WTC11 (cell line): Measurements from ENCODE around the gene PGPEP1.

Experiments
- ARID4B ChIP-seq: sonication (generic); formaldehyde crosslinking; IDR thresholded peaks from 2 replicates; pipeline ENCODE4 v1.8.0; 2023; ENCODE audit warnings: missing genetic modification reagents, mild to moderate bottlenecking, borderline replicate concordance
- ATF6 ChIP-seq: sonication (generic); formaldehyde crosslinking; IDR thresholded peaks from 2 replicates; pipeline ENCODE4 v1.8.1; 2023; ENCODE audit warnings: mild to moderate bottlenecking, missing genetic modification reagents
- CREB1 ChIP-seq: sonication (generic); formaldehyde crosslinking; IDR thresholded peaks from 2 replicates; pipeline ENCODE4 v1.8.0; 2023; ENCODE audit warnings: mild to moderate bottlenecking, missing genetic modification reagents
- CREM ChIP-seq: sonication (generic); formaldehyde crosslinking; IDR thresholded peaks from 2 replicates; pipeline ENCODE4 v1.8.1; 2022; ENCODE audit warnings: mild to moderate bottlenecking, missing genetic modification reagents, moderate library complexity
- CTCF ChIP-seq: fragments of 200-600 bp; IDR thresholded peaks from 2 replicates; pipeline ENCODE4 v1.8.0; 2022; ENCODE audit warnings: antibody characterized with exemption
- ELF4 ChIP-seq: sonication (generic); formaldehyde crosslinking; IDR thresholded peaks from 2 replicates; pipeline ENCODE4 v1.8.1; 2022; ENCODE audit warnings: low read depth, mild to moderate bottlenecking, moderate library complexity, missing genetic modification reagents
- FOXJ3 ChIP-seq: sonication (generic); formaldehyde crosslinking; IDR thresholded peaks from 2 replicates; pipeline ENCODE4 v1.9.0; 2021; ENCODE audit warnings: missing genetic modification reagents, mild to moderate bottlenecking, borderline replicate concordance
- FOXK1 ChIP-seq: sonication (generic); formaldehyde crosslinking; IDR thresholded peaks from 2 replicates; pipeline ENCODE4 v1.8.0; 2022; ENCODE audit warnings: mild to moderate bottlenecking, moderate library complexity, missing genetic modification reagents
- IRF2 ChIP-seq: sonication (generic); formaldehyde crosslinking; IDR thresholded peaks from 2 replicates; pipeline ENCODE4 v1.8.0; 2022; ENCODE audit warnings: low read depth, missing genetic modification reagents, borderline replicate concordance
- MAX ChIP-seq: sonication (generic); formaldehyde crosslinking; IDR thresholded peaks from 2 replicates; pipeline ENCODE4 v1.8.0; 2022; ENCODE audit warnings: mild to moderate bottlenecking, missing genetic modification reagents
- NFATC4 ChIP-seq: fragments of 250-450 bp; sonication (Bioruptor Pico); IDR thresholded peaks from 2 replicates; pipeline ENCODE4 v1.9.0; 2021; ENCODE audit warnings: mild to moderate bottlenecking
- NR2C2 ChIP-seq: sonication (generic); formaldehyde crosslinking; IDR thresholded peaks from 2 replicates; pipeline ENCODE4 v1.8.0; 2022; ENCODE audit warnings: mild to moderate bottlenecking, missing genetic modification reagents
- TEAD1 ChIP-seq: sonication (generic); formaldehyde crosslinking; IDR thresholded peaks from 2 replicates; pipeline ENCODE4 v1.8.0; 2022; ENCODE audit warnings: mild to moderate bottlenecking, missing genetic modification reagents
- ZNF396 ChIP-seq: fragments of 250-450 bp; sonication (Bioruptor Pico); IDR thresholded peaks from 2 replicates; pipeline ENCODE4 v1.8.0; 2021; ENCODE audit warnings: mild to moderate bottlenecking, moderate library complexity, borderline replicate concordance

GRCh38 chr19:18292462-18292809 is 48.0 kb upstream of the PGPEP1 start:
- TF ChIP-seq IRF2 = no peak
- no peak for TF ChIP-seq FOXK1 (CRISPR knock-in tag)
- no peak for TF ChIP-seq NR2C2
- no peak for TF ChIP-seq TEAD1 (CRISPR knock-in tag)
- no peak for TF ChIP-seq CTCF
- no peak for TF ChIP-seq MAX (CRISPR knock-in tag)
- TF ChIP-seq ARID4B = no peak
- TF ChIP-seq ATF6 = no peak
- TF ChIP-seq ZNF396 (CRISPR knock-in tag) = no peak
- TF ChIP-seq CREB1 (CRISPR knock-in tag) = no peak
- TF ChIP-seq NFATC4 = no peak
- no peak for TF ChIP-seq ELF4
- TF ChIP-seq CREM = no peak
- no peak for TF ChIP-seq FOXJ3
